Measurements from ENCODE around the gene SULT2B1. TPM values are rescaled to one million over a fixed set of nuclear protein-coding genes. Genes with fewer than 3 reads are reported as not detected.

The SULT2B1 gene
- total RNA-seq, 1 donor from 2014 or later, result 1.6 TPM

GRCh38 chr19:48644355-48644754 lies 92.4 kb downstream of the SULT2B1 start:
- Mint-ChIP-seq H3K27me3 (ENCODE audit: insufficient read depth, low read depth) (peaks cover 7% of the 10 kb centered on the region), H3K4me1 (peaks cover 27% of the 10 kb centered on the region), H3K4me3 (peak overlapping the region; percentile 91), H3K27ac (peak overlapping the region; percentile 21), H3K36me3 (peaks cover 4% of the 10 kb centered on the region), H3K9me3 (no peaks in the 10 kb centered on the region)
- no peak for DNase-seq (ENCODE audit: low spot score)
- H3K79me2 ChIP-seq (ENCODE audit: low read depth), result peaks cover 15% of the 10 kb centered on the region
- no peaks in the 10 kb centered on the region for H3K9me3 ChIP-seq (ENCODE audit: low read depth)
- H3K4me2 ChIP-seq, result peak overlapping the region; percentile 95
- peaks cover 5% of the 10 kb centered on the region for H3K4me1 ChIP-seq
- no peaks in the 10 kb centered on the region for H3K36me3 ChIP-seq
- H3K4me3 ChIP-seq, result peak overlapping the region; percentile 71
- no peak overlapping the region for H3K27ac ChIP-seq
- TF ChIP-seq EZH2phosphoT487 (IDR thresholded peaks at IDR 0.05), result no peak
- no peak for TF ChIP-seq CTCF (IDR thresholded peaks at IDR 0.05)
- no peak for TF ChIP-seq EZH2 (IDR thresholded peaks at IDR 0.05)
- H2AFZ ChIP-seq (replicated peaks), result no peak overlapping the region
- no peaks in the 10 kb centered on the region for H4K20me1 ChIP-seq (ENCODE audit: low read depth)
- no peaks in the 10 kb centered on the region for H3K27me3 ChIP-seq
- H3F3A ChIP-seq (ENCODE audit: low read depth), result peaks cover 26% of the 10 kb centered on the region
- no peak overlapping the region for H3K9ac ChIP-seq

- Mint-ChIP-seq H3K4me3 (peak overlapping the region; percentile 91), H3K4me1 (peaks cover 23% of the 10 kb centered on the region), H3K27ac (peak overlapping the region; percentile 85), H3K36me3 (peaks cover 3% of the 10 kb centered on the region), H3K27me3 (ENCODE audit: insufficient read depth, low read depth) (peaks cover 7% of the 10 kb centered on the region), H3K9me3 (no peaks in the 10 kb centered on the region)
- TF ChIP-seq EZH2 (IDR thresholded peaks at IDR 0.05) (no peak), CTCF (IDR thresholded peaks at IDR 0.05) (no peak), EZH2phosphoT487 (IDR thresholded peaks at IDR 0.05) (no peak)
- H3K4me3 ChIP-seq, result peak overlapping the region; percentile 71
- H3K4me1 ChIP-seq, result peaks cover 5% of the 10 kb centered on the region
- H3K36me3 ChIP-seq, result no peaks in the 10 kb centered on the region
- DNase-seq (ENCODE audit: low spot score), result peak; percentile 90
- H3K4me2 ChIP-seq, result peak overlapping the region; percentile 95
- no peaks in the 10 kb centered on the region for H4K20me1 ChIP-seq (ENCODE audit: low read depth)
- H3K79me2 ChIP-seq (ENCODE audit: low read depth), result peaks cover 15% of the 10 kb centered on the region
- peak overlapping the region; percentile 81 for H3K27ac ChIP-seq
- no peaks in the 10 kb centered on the region for H3K9me3 ChIP-seq (ENCODE audit: low read depth)
- H2AFZ ChIP-seq (replicated peaks), result peak overlapping the region; percentile 67
- H3K9ac ChIP-seq, result no peak overlapping the region
- no peaks in the 10 kb centered on the region for H3K27me3 ChIP-seq
- H3F3A ChIP-seq (ENCODE audit: low read depth), result peaks cover 19% of the 10 kb centered on the region
These were observed 93.1 kb downstream of the SULT2B1 start for GRCh38 chr19:48644839-48645619.

- H3K4me2 ChIP-seq, result peak overlapping the region; percentile 95
- H3K36me3 ChIP-seq, result no peaks in the 10 kb centered on the region
- Mint-ChIP-seq H3K4me3 (peak overlapping the region; percentile 91), H3K36me3 (peaks cover 2% of the 10 kb centered on the region), H3K27me3 (ENCODE audit: insufficient read depth, low read depth) (peaks cover 7% of the 10 kb centered on the region), H3K4me1 (peaks cover 22% of the 10 kb centered on the region), H3K9me3 (no peaks in the 10 kb centered on the region), H3K27ac (peak overlapping the region; percentile 91)
- H2AFZ ChIP-seq (replicated peaks), result peak overlapping the region; percentile 67
- H3K4me3 ChIP-seq, result peak overlapping the region; percentile 71
- H3K79me2 ChIP-seq (ENCODE audit: low read depth), result peaks cover 15% of the 10 kb centered on the region
- H3K27me3 ChIP-seq, result no peaks in the 10 kb centered on the region
- no peaks in the 10 kb centered on the region for H3K9me3 ChIP-seq (ENCODE audit: low read depth)
- H3K27ac ChIP-seq, result peak overlapping the region; percentile 81
- H3K9ac ChIP-seq, result no peak overlapping the region
- peaks cover 5% of the 10 kb centered on the region for H3K4me1 ChIP-seq
- TF ChIP-seq CTCF (IDR thresholded peaks at IDR 0.05), result no peak
- TF ChIP-seq EZH2 (IDR thresholded peaks at IDR 0.05), result no peak
- no peak for TF ChIP-seq EZH2phosphoT487 (IDR thresholded peaks at IDR 0.05)
- DNase-seq (ENCODE audit: low spot score), result peak; percentile 70
- H4K20me1 ChIP-seq (ENCODE audit: low read depth), result no peaks in the 10 kb centered on the region
- H3F3A ChIP-seq (ENCODE audit: low read depth), result peaks cover 19% of the 10 kb centered on the region
These were observed 93.6 kb downstream of the SULT2B1 start for GRCh38 chr19:48645620-48646000.
